H1 (cell line): ENCODE measurements around the gene DEGS2. TPM values are rescaled to one million over a fixed set of nuclear protein-coding genes. Genes with fewer than 3 reads are reported as not detected.

Source experiments
- CTCF ChIA-PET: fragments of 300-600 bp; sonication (Branson Sonifier 250); formaldehyde crosslinking; loops from one replicate; lab custom pipeline; 2021; ENCODE audit not compliant: partially characterized antibody; lab: Charles Lee
- POLR2A ChIA-PET: fragments of 300-600 bp; sonication (Branson Sonifier 250); formaldehyde crosslinking; loops from one replicate; lab custom pipeline; 2021; ENCODE audit warnings: inconsistent platforms; ENCODE audit not compliant: partially characterized antibody; lab: Charles Lee
- DNase-seq, 2 experiments: peaks; one replicate each; pipeline versions ENCODE4 v3.0.0 to v3.0.0-alpha.2; 2010 to 2022; ENCODE audit warnings: low spot score in 2 of 2, low read depth in 1 of 2, mixed read lengths in 1 of 2
- FAIRE-seq: peaks from 2 replicates; lab custom pipeline; 2011; peaks lifted over from hg19 to GRCh38; lab: Jason Lieb, UNC
- H2AFZ ChIP-seq: 2 replicates; pipeline ENCODE4 v1.8.1; 2012; ENCODE audit warnings: low read length, inconsistent platforms
- H2AK5ac ChIP-seq: 2 replicates; pipeline ENCODE4 v1.6.1; 2013; ENCODE audit warnings: low read depth, low read length
- H2BK120ac ChIP-seq: replicated peaks from 2 replicates; pipeline ENCODE3; 2013; ENCODE audit warnings: low read depth, low read length, inconsistent platforms
- H2BK12ac ChIP-seq: 2 replicates; pipeline ENCODE4 v1.6.1; 2013; ENCODE audit warnings: low read depth, low read length
- H2BK15ac ChIP-seq: 2 replicates; pipeline ENCODE4 v1.6.1; 2013; ENCODE audit warnings: low read length
- H2BK20ac ChIP-seq: 2 replicates; pipeline ENCODE4 v1.6.1; 2013; ENCODE audit warnings: low read length
- H2BK5ac ChIP-seq: 2 replicates; pipeline ENCODE4 v1.6.1; 2013; ENCODE audit warnings: low read depth, low read length
- H3K14ac ChIP-seq: 2 replicates; pipeline ENCODE4 v1.6.1; 2013; ENCODE audit warnings: inconsistent platforms; ENCODE audit not compliant: insufficient read length
- H3K18ac ChIP-seq: 2 replicates; pipeline ENCODE4 v1.6.1; 2013; ENCODE audit warnings: low read length; ENCODE audit errors: extremely low read depth
- H3K23ac ChIP-seq: 2 replicates; pipeline ENCODE4 v1.6.1; 2013; ENCODE audit warnings: inconsistent platforms; ENCODE audit not compliant: insufficient read length
- H3K23me2 ChIP-seq: 2 replicates; pipeline ENCODE4 v1.6.1; 2013; ENCODE audit warnings: low read depth, low read length
- H3K27ac ChIP-seq: 2 replicates; pipeline ENCODE4 v1.6.1; 2011; ENCODE audit warnings: low read depth, low read length, inconsistent platforms
- H3K27me3 ChIP-seq, 4 experiments: replicated peaks in 1 of 4; 1 replicate in 1 of 4; 2 replicates in 3 of 4; pipeline versions ENCODE4 v1.6.1 to v1.8.1; 2011 to 2013; ENCODE audit warnings: low read length in 3 of 4, mild to moderate bottlenecking in 3 of 4, inconsistent platforms in 2 of 4, mixed read lengths in 2 of 4, moderate library complexity in 1 of 4; ENCODE audit not compliant: control insufficient read depth in 3 of 4, insufficient read depth in 3 of 4; ENCODE audit errors: extremely low read depth in 1 of 4
- H3K36me3 ChIP-seq, 4 experiments: 2 replicates each; pipeline versions ENCODE4 v1.6.1 to v1.8.1; 2011 to 2013; ENCODE audit warnings: mild to moderate bottlenecking in 4 of 4, low read length in 3 of 4, moderate library complexity in 2 of 4, control low read depth in 1 of 4, inconsistent platforms in 1 of 4; ENCODE audit not compliant: insufficient read depth in 4 of 4, control insufficient read depth in 2 of 4
- H3K4ac ChIP-seq: replicated peaks from 2 replicates; pipeline ENCODE3; 2013; ENCODE audit warnings: low read length, low read depth, mixed read lengths, inconsistent platforms; ENCODE audit not compliant: insufficient read length
- H3K4me1 ChIP-seq, 4 experiments: replicated peaks in 1 of 4; 1 replicate in 1 of 4; 2 replicates in 3 of 4; pipeline versions ENCODE4 v1.6.1 to v1.8.1; 2011 to 2013; ENCODE audit warnings: low read length in 3 of 4, inconsistent platforms in 2 of 4, mixed read lengths in 1 of 4; ENCODE audit not compliant: insufficient read depth in 4 of 4, control insufficient read depth in 3 of 4
- H3K4me2 ChIP-seq, 2 experiments: 2 replicates each; pipeline versions ENCODE4 v1.6.1 to v1.8.1; 2011 to 2013; ENCODE audit warnings: low read depth in 2 of 2, low read length in 2 of 2, control low read depth in 1 of 2, inconsistent platforms in 1 of 2, mild to moderate bottlenecking in 1 of 2; ENCODE audit not compliant: insufficient read depth in 1 of 2
- H3K4me3 ChIP-seq, 4 experiments: fragments of 200-600, 300-600 bp in 1 of 4; sonication (generic), shearing (Covaris generic), sonication (Bioruptor Twin) in 1 of 4; 2 replicates each; pipeline versions ENCODE4 v1.5.1 to v1.8.1; 2011 to 2016; ENCODE audit warnings: low read length in 4 of 4, low read depth in 3 of 4, control low read depth in 2 of 4, inconsistent platforms in 2 of 4, mild to moderate bottlenecking in 2 of 4, mixed read lengths in 1 of 4, moderate library complexity in 1 of 4; ENCODE audit not compliant: insufficient read depth in 2 of 4; ENCODE audit errors: extremely low read depth in 1 of 4
- H3K56ac ChIP-seq: replicated peaks from 2 replicates; pipeline ENCODE3; 2013; ENCODE audit warnings: low read depth, mild to moderate bottlenecking, mixed read lengths, low read length, inconsistent platforms; ENCODE audit not compliant: insufficient read length
- H3K79me1 ChIP-seq: 2 replicates; pipeline ENCODE4 v1.6.1; 2013; ENCODE audit warnings: low read depth, low read length, control low read depth
- H3K79me2 ChIP-seq, 2 experiments: 2 replicates each; pipeline versions ENCODE4 v1.6.1 to v1.8.1; 2012 to 2013; ENCODE audit warnings: low read length in 2 of 2, mild to moderate bottlenecking in 2 of 2, inconsistent platforms in 1 of 2; ENCODE audit not compliant: insufficient read depth in 2 of 2, control insufficient read depth in 1 of 2
- H3K9ac ChIP-seq, 4 experiments: replicated peaks in 1 of 4; 1 replicate in 1 of 4; 2 replicates in 3 of 4; pipeline versions ENCODE4 v1.6.1 to v1.8.1; 2011 to 2013; ENCODE audit warnings: low read depth in 3 of 4, low read length in 3 of 4, control low read depth in 2 of 4, mild to moderate bottlenecking in 2 of 4, moderate library complexity in 2 of 4, inconsistent platforms in 1 of 4; ENCODE audit errors: extremely low read depth in 1 of 4
- H3K9me3 ChIP-seq, 2 experiments: 2 replicates each; pipeline versions ENCODE4 v1.6.1 to v1.8.1; 2012 to 2013; ENCODE audit warnings: mild to moderate bottlenecking in 2 of 2, moderate library complexity in 2 of 2, control low read depth in 1 of 2, inconsistent platforms in 1 of 2, low read depth in 1 of 2, low read length in 1 of 2, mixed read lengths in 1 of 2; ENCODE audit not compliant: insufficient read depth in 2 of 2
- H4K20me1 ChIP-seq, 2 experiments: replicated peaks in 1 of 2; 2 replicates each; pipeline versions ENCODE3 to v1.8.1; 2011 to 2013; ENCODE audit warnings: inconsistent platforms in 2 of 2, low read length in 2 of 2, mild to moderate bottlenecking in 1 of 2; ENCODE audit not compliant: insufficient read depth in 2 of 2, control insufficient read depth in 1 of 2
- H4K5ac ChIP-seq: 2 replicates; pipeline ENCODE4 v1.6.1; 2013; ENCODE audit warnings: low read length, low read depth, mixed read lengths, inconsistent platforms; ENCODE audit not compliant: insufficient read length
- H4K8ac ChIP-seq: 2 replicates; pipeline ENCODE4 v1.8.0; 2013; ENCODE audit warnings: mild to moderate bottlenecking, moderate library complexity, low read length, inconsistent platforms; ENCODE audit not compliant: insufficient read depth; ENCODE audit errors: extremely low read depth
- H4K91ac ChIP-seq: replicated peaks from 2 replicates; pipeline ENCODE3; 2013; ENCODE audit warnings: low read length, mixed read lengths, inconsistent platforms; ENCODE audit not compliant: insufficient read length
- SIRT6 ChIP-seq: IDR thresholded peaks from one replicate; pipeline ENCODE4 v1.7.1; 2012; ENCODE audit warnings: low read length, inconsistent platforms
- WGBS, 2 experiments: shearing (Covaris generic) in 1 of 2; methylation state at CpG; one replicate each; pipeline versions ENCODE4 v1.1.6 to v1.1.7; 2013 to 2015; ENCODE audit warnings: low lambda C conversion rate in 2 of 2, mixed read lengths in 2 of 2, inconsistent platforms in 1 of 2, low coverage in 1 of 2, missing lambda C conversion rate in 1 of 2; ENCODE audit not compliant: insufficient replicate concordance in 2 of 2, insufficient coverage in 1 of 2, insufficient read length in 1 of 2; ENCODE audit errors: extremely low coverage in 1 of 2, missing lambda C conversion rate in 1 of 2; 5-methylcytosine and 5-hydroxymethylcytosine counted together
- polyA plus RNA-seq, 7 experiments: library from polyadenylated mRNA; depleted of rRNA in 3 of 7; stranded (reverse) in 5 of 7; unstranded in 2 of 7; fragments of >200 nt in 5 of 7; fragments of 200-250 nt in 2 of 7; gene quantifications; 1 replicate in 5 of 7; 2 replicates in 1 of 7; 4 replicates in 1 of 7; pipeline versions ENCODE4 v1.2.1 to v1.2.3, GENCODE V29; 2011 to 2013; ENCODE audit warnings: missing spikeins in 2 of 7, mixed read lengths in 2 of 7
- total RNA-seq: library from RNA; stranded (reverse); fragmentation: NEBNext Ultra II Directional; extraction: Animal tissue kit (Norgen Biotek cat#: 25700); gene quantifications from 2 replicates; pipeline ENCODE4 v1.2.1, GENCODE V29; 2021

Gene DEGS2
- total and polyA plus RNA-seq, 2 of the 8 experiments (the other 6 are each of a cell fraction or from before 2014, with no cell fraction given), result 0.61 to 0.82 TPM

DNA sequence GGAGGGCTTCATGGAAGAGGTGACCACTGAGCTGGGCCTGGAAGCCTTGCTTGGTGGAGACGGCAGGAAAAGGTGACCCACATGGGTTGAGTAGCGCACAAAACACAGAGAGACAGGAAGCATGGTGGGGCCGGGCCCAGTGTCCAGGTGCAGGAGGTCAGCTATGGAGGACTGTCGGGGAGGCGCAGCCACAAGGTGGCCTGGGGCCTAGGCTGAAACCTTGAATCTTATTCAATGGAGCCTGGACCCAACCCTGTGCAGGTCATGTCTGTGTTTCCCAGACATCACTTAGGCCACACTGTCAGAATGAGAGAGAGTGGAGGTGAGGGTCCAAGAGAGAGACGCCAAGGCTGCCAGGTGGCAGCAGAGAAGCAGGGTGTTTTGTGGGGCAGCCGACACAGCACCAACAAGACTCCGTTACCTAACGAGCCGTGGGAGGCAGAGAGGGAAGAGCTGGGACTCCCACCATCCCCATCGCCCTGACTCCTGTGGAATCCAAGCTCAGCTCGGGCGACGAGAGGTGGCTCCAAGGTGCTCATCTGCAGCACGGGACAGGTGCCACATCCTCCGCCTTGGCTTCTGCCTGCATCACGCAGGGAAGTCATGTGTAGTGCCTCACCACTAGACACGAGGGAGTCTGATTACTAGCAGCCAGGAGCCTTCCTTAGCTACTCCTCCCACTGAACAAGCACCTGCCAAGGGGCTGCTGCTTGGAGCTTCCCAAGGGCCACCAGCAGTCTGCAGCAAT, 38.7 kb downstream of the DEGS2 start:
- Histone ChIP-seq H4K8ac (no peak overlapping the region; the same call in 1 of the 2 replicates), H3K56ac (no peak overlapping the region), H2BK120ac (no peak overlapping the region), H3K23me2 (no peaks in the 10 kb centered on the region; the same call in 1 of the 2 replicates), H4K91ac (no peak overlapping the region), H2AK5ac (no peak overlapping the region), H3K79me2 (no peaks in the 10 kb centered on the region), H3K4me3 (no peak overlapping the region), H3K4ac (no peak overlapping the region), H2BK5ac (no peak overlapping the region), H3K14ac (no peak overlapping the region), H3K23ac (no peak overlapping the region), H4K20me1 (peaks cover 0 to 9% of the 10 kb centered on the region in 2 experiments), H3K36me3 (no peaks in the 10 kb centered on the region), H3K4me1 (no peaks in the 10 kb centered on the region), H3K27me3 (no peaks in the 10 kb centered on the region), H3K79me1 (no peaks in the 10 kb centered on the region), H4K5ac (no peak overlapping the region), H3K18ac (no peak overlapping the region), H2BK15ac (no peak overlapping the region), H3K9ac (no peak overlapping the region), H3K4me2 (no peak overlapping the region), H2BK20ac (no peak overlapping the region), H3K27ac (no peak overlapping the region), H3K9me3 (no peaks in the 10 kb centered on the region), H2BK12ac (no peak overlapping the region), H2AFZ (no peak overlapping the region)
- CTCF ChIA-PET, result interaction anchor here (0.6 to 12.1 kb wide), 8 partner anchors 8 to 139 kb away, joined by 3 to 104 read pairs (median 16); no protein-coding TSS in a partner anchor
- no peak for FAIRE-seq
- WGBS, 2 experiments, result 92% methylated on average over 18 of the region's 18 CpGs; no CpG with 5 or more reads in 1 of the 2 experiments
- DNase-seq, result no peak
- POLR2A ChIA-PET, result no interaction called here
- TF ChIP-seq SIRT6, result no peak
